Lower lobe of right lung (tissue), 2 donors: ENCODE measurements around the gene PRRT2. TPM values are rescaled to one million over a fixed set of nuclear protein-coding genes. Genes with fewer than 3 reads are reported as not detected.
"Not testable (repeated sequence)": the region's sequence is repeated elsewhere in the genome, so short reads cannot be mapped to it uniquely, and the experiment has no call there.

Experiments
- ATAC-seq, 2 donors: fragments of 200-7000 bp; cut with Tn5 transposase; one replicate each; pipeline ENCODE4 v1.9.1; 2020 to 2022; ENCODE audit warnings: mild to moderate bottlenecking in 2 of 2, moderate library complexity in 2 of 2
- DNase-seq: peaks from one replicate; pipeline ENCODE4 v3.0.0-alpha.2; 2020
- H3K27ac ChIP-seq: fragments of 200-600 bp; one replicate; pipeline ENCODE4 v1.8.0; 2022
- H3K27me3 ChIP-seq: fragments of 200-600 bp; one replicate; pipeline ENCODE4 v1.8.0; 2022; ENCODE audit warnings: low read depth
- H3K36me3 ChIP-seq: fragments of 200-600 bp; one replicate; pipeline ENCODE4 v1.8.0; 2022; ENCODE audit warnings: mild to moderate bottlenecking
- H3K4me1 ChIP-seq: fragments of 200-600 bp; one replicate; pipeline ENCODE4 v1.8.0; 2022
- H3K4me3 ChIP-seq: fragments of 200-600 bp; one replicate; pipeline ENCODE4 v1.8.0; 2022; ENCODE audit warnings: mild to moderate bottlenecking
- H3K9me3 ChIP-seq: fragments of 200-600 bp; one replicate; pipeline ENCODE4 v1.8.0; 2022
- CTCF ChIP-seq: fragments of 200-600 bp; IDR thresholded peaks from one replicate; pipeline ENCODE4 v1.8.0; 2022; ENCODE audit warnings: antibody characterized with exemption, mild to moderate bottlenecking
- intact Hi-C: fragments of 100-400 bp; cut with DNase I; formaldehyde crosslinking; loops from one replicate; pipeline ENCODE4 v1.11.0; 2022
- total RNA-seq: library from RNA; stranded (reverse); fragmentation: NEBNext Ultra II Directional; extraction: Animal tissue kit (Norgen Biotek cat#: 25700); gene quantifications from one replicate; pipeline ENCODE4 v1.2.1, GENCODE V29; 2021
- donor health status: DM: no; HTN: yes; CAD: no; lungs with severe emphysema.

Gene PRRT2
- total RNA-seq, 1 donor from 2014 or later, result 3.2 TPM

DNA sequence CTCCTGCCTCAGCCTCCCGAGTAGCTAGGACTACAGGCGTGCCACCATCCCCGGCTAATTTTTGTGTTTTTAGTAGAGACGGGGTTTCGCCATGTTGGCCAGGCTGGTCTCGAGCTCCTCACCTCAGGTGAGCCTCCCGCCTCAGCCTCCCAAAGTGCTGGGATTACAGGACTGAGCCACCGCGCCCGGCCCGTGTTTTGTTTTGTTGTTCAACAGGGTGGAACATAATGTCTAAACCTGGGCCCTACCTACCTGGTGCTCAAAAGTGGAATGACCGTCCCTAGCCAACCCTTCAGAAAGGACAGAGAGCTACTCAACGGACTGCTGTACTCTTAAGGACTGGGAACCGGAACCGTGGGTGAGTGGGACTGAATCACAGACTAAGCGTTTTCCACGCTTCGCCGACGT lies 22.2 kb upstream of the PRRT2 start:
- no peaks in the 10 kb centered on the region for H3K27me3 ChIP-seq
- peak; percentile 45 to 55 for ATAC-seq
- no peak for DNase-seq
- intact Hi-C loops, result no loop called here
- TF ChIP-seq CTCF, result no peak
- peak overlapping the region; percentile 89 for H3K27ac ChIP-seq
- H3K9me3 ChIP-seq, result no peaks in the 10 kb centered on the region
- H3K4me1 ChIP-seq, result peaks cover 24% of the 10 kb centered on the region
- H3K36me3 ChIP-seq, result no peaks in the 10 kb centered on the region
- peak overlapping the region; percentile 83 for H3K4me3 ChIP-seq

GRCh38 chr16:29790183-29790948 lies 21.6 kb upstream of the PRRT2 start, which contains the start of gene KIF22:
TSS of gene KIF22 (plus strand) at chr16:29790751. CDS start at chr16:29790760, 9 bp downstream.
- H3K4me1 ChIP-seq, result peaks cover 21% of the 10 kb centered on the region
- peak; percentile 99 for DNase-seq
- intact Hi-C loops, result no loop called here
- H3K27ac ChIP-seq, result peak within 1 kb of the TSS; percentile 89
- no peaks in the 10 kb centered on the region for H3K27me3 ChIP-seq
- H3K4me3 ChIP-seq, result peak within 1 kb of the TSS; percentile 83
- peak; percentile 77 for TF ChIP-seq CTCF
- no peaks in the 10 kb centered on the region for H3K36me3 ChIP-seq
- peak; percentile 99 for ATAC-seq
- H3K9me3 ChIP-seq, result no peaks in the 10 kb centered on the region

GRCh38 chr16:29790949-29791844 lies 20.8 kb upstream of the PRRT2 start:
- H3K27ac ChIP-seq, result peak overlapping the region; percentile 89

DNA sequence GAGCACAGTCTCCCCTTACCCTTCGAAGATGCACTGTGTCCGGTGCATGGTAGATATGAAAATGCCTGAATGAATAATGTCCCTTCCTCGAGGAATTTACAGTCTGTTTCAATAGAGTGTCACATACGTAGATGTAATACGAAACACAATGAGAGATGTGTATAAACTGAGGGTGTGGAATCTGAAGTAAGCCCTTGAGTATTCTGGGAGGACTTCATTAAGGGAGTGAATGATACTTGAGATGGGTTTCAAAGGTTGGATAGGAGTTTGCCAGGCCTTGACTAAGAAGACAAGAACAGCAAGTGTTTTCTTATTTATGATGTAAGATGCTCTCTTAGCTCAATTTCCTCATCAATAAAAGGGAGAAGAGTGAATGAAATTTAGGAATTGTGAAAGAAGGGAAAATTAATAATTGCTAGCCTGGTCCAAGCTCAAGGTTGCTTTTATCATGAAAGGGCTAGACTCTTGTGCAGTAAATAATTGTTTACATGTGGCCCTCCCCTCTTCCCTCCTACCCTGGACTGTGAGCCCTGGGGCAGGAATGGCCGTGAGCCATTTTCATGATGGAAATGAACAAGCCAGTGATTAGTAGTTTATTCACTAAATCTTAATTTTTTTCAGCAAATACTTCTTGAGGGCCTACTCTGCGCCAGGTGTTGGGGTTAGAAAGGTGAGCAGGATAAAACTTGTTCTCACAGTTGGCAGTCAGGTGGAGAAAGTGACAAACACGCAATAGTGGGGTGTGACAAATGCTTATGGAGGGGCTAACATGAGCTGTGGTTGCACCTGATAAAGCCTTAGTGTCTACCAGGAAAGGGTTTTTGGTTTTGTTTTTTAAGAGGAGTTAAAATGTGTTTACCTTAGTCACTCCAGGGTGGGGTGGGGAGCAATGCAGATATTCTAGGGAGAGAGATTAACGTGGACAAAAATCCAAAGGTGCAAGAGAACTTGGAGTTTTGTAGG lies 19.9 kb upstream of the PRRT2 start:
- TF ChIP-seq CTCF, result no peak

More at GRCh38 chr16:29790949-29791844, 20.8 kb upstream of the PRRT2 start:
- Histone ChIP-seq H3K4me3 (peak overlapping the region; percentile 83), H3K9me3 (no peaks in the 10 kb centered on the region), H3K27me3 (no peaks in the 10 kb centered on the region), H3K36me3 (no peaks in the 10 kb centered on the region), H3K4me1 (peaks cover 18% of the 10 kb centered on the region)
- no peak for DNase-seq
- no peak for TF ChIP-seq CTCF
- intact Hi-C loops, result no loop called here
- ATAC-seq, result no peak

DNA sequence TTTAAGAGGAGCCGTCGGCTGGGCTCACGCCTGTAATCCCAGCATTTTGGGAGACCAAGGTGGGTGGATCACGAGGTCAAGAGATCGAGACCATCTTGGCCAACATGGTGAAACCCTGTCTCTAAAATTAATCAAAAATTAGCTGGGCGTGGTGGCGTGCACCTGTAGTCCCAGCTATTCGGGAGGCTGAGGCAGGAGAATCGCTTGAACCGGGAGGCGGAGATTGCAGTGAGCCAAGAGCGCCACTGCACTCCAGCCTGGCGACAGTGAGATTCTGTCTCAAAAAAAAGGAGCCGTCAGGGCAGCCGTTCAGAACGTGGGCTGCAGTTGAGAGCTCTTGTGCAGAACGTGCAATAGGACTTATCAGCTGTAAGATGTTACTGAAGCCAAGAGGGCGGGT lies 18.8 kb upstream of the PRRT2 start:
- H3K27ac ChIP-seq, intact Hi-C loops, DNase-seq, H3K4me3 ChIP-seq, ATAC-seq, H3K27me3 ChIP-seq, H3K9me3 ChIP-seq: not testable (repeated sequence)
- H3K4me1 ChIP-seq, result peaks cover 18% of the 10 kb centered on the region
- H3K36me3 ChIP-seq, result peaks cover 12% of the 10 kb centered on the region

More for the DNA sequence above, 19.9 kb upstream of the PRRT2 start:
- peaks cover 3% of the 10 kb centered on the region for H3K36me3 ChIP-seq
- intact Hi-C loops, result no loop called here
- no peaks in the 10 kb centered on the region for H3K27me3 ChIP-seq
- H3K4me3 ChIP-seq, result peak overlapping the region; percentile 83
- no peaks in the 10 kb centered on the region for H3K9me3 ChIP-seq
- peaks cover 18% of the 10 kb centered on the region for H3K4me1 ChIP-seq
- ATAC-seq, result no peak
- H3K27ac ChIP-seq, result no peak overlapping the region
- no peak for DNase-seq
